AML-193 (cell line): Measurements from ENCODE around the gene CDKN1A.
"Not testable (repeated sequence)": the region's sequence is repeated elsewhere in the genome, so short reads cannot be mapped to it uniquely, and the experiment has no call there.

Experiments used
- DNase-seq, 2 experiments: peaks; one replicate each; lab custom pipeline; 2025; lab: John Stamatoyannopoulos, UW

Gene CDKN1A

GRCh38 chr6:36695414-36695813 is 16.9 kb downstream of the CDKN1A start:
- no peak for DNase-seq

GRCh38 chr6:36697481-36697903 is 19.0 kb downstream of the CDKN1A start, which contains the start of gene RAB44:
TSS of gene RAB44 (plus strand) at chr6:36697826. CDS start at chr6:36704236, 6,410 bp downstream.
- DNase-seq: peak; percentile 99

- peak in 1 of 2 experiments; percentile 15 for DNase-seq
Measured at GRCh38 chr6:36698196-36698595, 19.7 kb downstream of the CDKN1A start.

- no peak for DNase-seq
Measured at GRCh38 chr6:36698871-36699271, 20.4 kb downstream of the CDKN1A start.

GRCh38 chr6:36699348-36699747 is 20.8 kb downstream of the CDKN1A start:
- peak; percentile 23 to 33 for DNase-seq

GRCh38 chr6:36700071-36700812 is 21.7 kb downstream of the CDKN1A start:
- DNase-seq: no peak

- peak; percentile 74 to 76 for DNase-seq
Measured at GRCh38 chr6:36700831-36701230, 22.3 kb downstream of the CDKN1A start.

GRCh38 chr6:36701401-36701991 is 23.0 kb downstream of the CDKN1A start:
- peak in 1 of 2 experiments; percentile 46 for DNase-seq

- no peak for DNase-seq
Measured at GRCh38 chr6:36702656-36703055, 24.1 kb downstream of the CDKN1A start.

- no peak for DNase-seq
Measured at GRCh38 chr6:36703081-36703606, 24.6 kb downstream of the CDKN1A start.

- no peak for DNase-seq
Measured at GRCh38 chr6:36703982-36704381, 25.5 kb downstream of the CDKN1A start.

GRCh38 chr6:36704961-36705577 is 26.6 kb downstream of the CDKN1A start:
- DNase-seq: not testable (repeated sequence)

GRCh38 chr6:36706339-36706738 is 27.8 kb downstream of the CDKN1A start:
- DNase-seq: no peak

GRCh38 chr6:36712816-36713215 is 34.3 kb downstream of the CDKN1A start:
- DNase-seq: no peak

- no peak for DNase-seq
Measured at GRCh38 chr6:36713846-36714245, 35.3 kb downstream of the CDKN1A start.

GRCh38 chr6:36714511-36714910 is 36.0 kb downstream of the CDKN1A start:
- DNase-seq: no peak

GRCh38 chr6:36715469-36715868 is 37.0 kb downstream of the CDKN1A start:
- DNase-seq: no peak

GRCh38 chr6:36716476-36717093 is 38.1 kb downstream of the CDKN1A start:
- no peak for DNase-seq

GRCh38 chr6:36717231-36717825 is 38.8 kb downstream of the CDKN1A start:
- no peak for DNase-seq

- DNase-seq: no peak
Measured at GRCh38 chr6:36717871-36718540, 39.5 kb downstream of the CDKN1A start.

- DNase-seq: no peak
Measured at GRCh38 chr6:36718560-36718959, 40.0 kb downstream of the CDKN1A start.
